GM19324 (cell line): ENCODE data around the gene ISCA1.

Source experiments
- ATAC-seq: cut with Tn5 transposase; IDR thresholded peaks from one replicate; pipeline ENCODE4 v1.9.1; 2021; ENCODE audit warnings: mild to moderate bottlenecking, moderate library complexity; ENCODE audit not compliant: unreplicated experiment, low FRiP score

Gene ISCA1

DNA sequence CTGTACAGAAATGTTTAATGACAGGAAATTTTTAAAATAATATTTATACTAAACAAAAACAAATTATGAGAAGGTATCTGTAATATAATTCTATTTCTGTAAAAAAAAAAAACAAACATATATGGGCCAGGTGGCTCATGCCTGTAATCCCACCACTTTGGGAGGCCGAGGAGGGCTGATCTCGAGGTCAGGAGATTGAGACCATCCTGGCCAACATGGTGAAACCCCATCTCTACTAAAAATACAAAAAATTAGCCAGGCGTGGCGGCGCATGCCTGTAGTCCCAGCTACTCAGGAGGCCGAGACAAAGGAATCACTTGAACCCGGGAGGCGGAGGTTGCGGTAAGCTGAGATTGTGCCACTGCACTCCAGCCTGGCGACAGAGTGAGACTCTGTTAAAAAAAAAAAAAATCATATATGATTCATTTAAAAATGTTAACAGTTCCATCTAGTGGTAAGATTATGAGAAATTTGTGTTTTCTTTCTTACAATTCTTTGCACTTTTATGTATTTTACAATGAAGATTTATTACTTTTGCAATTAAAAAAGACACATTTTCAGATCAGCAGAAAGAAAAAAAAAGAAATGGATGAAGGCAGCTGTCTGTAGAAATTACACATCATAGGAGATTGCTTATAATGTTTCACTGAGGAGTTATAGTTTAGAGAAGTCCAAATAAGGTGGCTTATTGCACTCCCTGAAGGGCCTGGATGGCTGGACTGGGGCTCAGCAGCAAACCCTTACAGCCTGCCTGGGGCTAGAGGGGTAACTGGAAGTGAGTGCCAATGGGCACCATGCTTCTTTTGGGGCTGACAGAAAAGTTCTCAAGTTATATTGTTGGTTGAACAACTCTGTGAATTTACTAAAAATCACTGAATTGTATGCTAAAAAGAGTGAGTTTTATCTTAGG, 43.2 kb downstream of the ISCA1 start:
- no peak for ATAC-seq

DNA sequence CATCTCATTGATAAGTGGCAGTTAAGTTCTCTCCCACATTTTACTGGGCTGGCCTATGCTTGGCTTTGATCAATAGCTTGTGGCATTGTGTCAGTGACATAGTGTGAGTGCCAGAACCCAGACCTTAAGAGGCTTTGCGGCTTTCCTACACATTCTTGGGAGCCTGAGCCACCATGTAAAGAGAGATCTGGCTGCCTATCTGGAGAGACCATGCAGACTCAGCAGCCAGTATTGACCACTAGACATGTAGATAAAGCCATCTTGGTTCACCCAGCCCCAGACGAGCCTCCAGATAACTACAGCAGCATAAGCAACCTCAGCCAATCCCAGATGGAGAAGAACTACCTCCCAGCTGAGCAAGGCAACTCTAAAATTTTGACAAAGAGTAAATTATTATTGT, 51.5 kb downstream of the ISCA1 start:
- no peak for ATAC-seq

DNA sequence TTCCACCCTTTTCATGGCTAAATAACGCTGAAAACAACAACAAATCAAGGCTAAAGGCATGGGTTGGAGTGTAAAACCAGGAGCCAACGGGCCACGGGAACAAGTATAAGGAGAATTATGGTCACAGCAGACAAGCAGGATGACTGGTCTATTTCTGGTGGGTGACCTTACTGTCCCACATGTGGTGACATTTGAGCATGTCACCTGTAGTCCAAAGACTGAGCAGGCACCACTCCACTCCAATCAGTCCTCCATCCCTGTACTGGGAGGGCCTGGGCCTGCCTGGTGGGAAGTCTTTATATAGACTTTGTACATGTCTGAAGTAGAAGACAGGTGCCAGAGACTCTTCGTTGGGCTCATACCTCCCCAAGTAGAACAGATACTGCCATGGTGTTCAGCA, 59.7 kb downstream of the ISCA1 start:
- ATAC-seq = no peak

DNA sequence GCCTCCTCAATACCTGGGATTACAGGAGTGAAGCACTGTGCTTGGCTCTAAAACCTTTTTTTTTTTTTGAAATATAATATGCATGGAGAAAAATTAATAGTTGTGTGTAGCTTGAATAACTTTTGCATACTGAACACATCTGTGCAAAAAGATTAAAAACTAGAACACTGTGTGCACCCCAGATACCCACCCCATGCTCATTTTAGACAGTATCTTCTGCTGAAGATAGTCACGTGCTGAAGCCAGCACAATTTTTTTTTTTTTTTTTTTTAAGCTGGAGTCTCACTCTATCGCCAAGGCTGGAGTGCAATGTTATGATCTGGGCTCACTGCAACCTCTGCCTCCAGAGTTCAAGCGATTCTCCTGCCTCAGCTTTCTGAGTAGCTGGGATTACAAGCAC, 62.7 kb downstream of the ISCA1 start:
- ATAC-seq = no peak

DNA sequence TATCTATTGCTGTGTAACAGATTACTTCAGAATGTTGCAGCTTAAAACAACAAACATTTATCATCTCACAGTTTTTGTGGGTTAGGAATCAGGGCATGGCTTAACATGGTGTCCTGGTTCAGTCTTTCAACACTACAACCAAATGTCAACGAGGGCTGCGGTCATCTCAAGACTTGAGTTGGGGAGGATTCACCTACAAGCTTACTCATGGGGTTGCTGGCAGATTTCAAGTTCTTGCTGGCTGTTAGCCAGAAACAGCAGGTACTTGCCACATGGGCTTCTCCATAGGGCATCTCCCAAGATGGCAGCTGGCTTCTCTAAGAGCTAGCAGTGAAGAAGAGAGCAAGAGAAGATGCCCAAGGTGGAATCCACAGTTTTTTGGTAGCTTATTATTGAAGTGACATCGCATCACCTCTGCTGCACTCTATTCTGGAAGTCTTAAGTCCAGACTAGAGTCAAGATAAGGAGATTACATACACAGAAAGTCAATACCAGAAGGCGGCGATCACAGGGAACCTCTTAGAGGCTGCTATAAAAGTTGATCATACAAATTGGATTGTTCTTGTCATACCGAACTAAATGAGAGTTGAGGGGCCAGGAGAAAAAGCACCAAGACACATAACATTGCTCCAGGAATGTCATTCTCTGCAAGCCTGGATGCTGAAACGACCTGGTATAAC, 65.1 kb downstream of the ISCA1 start:
- no peak for ATAC-seq
